HepG2 (cell line): ENCODE data around the gene TRAPPC12. TPM values are rescaled to one million over a fixed set of nuclear protein-coding genes. Genes with fewer than 3 reads are reported as not detected.

Experiments
- CERS6 ChIP-seq: sonication (generic); formaldehyde crosslinking; IDR thresholded peaks from 2 replicates; pipeline ENCODE4 v1.5.0; 2020; ENCODE audit warnings: missing genetic modification reagents
- CREB3 ChIP-seq: sonication (generic); formaldehyde crosslinking; IDR thresholded peaks from 2 replicates; pipeline ENCODE4 v1.5.0; 2020; ENCODE audit warnings: missing genetic modification reagents
- ELK4 ChIP-seq: sonication (generic); formaldehyde crosslinking; IDR thresholded peaks from 2 replicates; pipeline ENCODE4 v1.9.0; 2021; ENCODE audit warnings: missing genetic modification reagents, borderline replicate concordance
- HINFP ChIP-seq: sonication (generic); formaldehyde crosslinking; IDR thresholded peaks from 2 replicates; pipeline ENCODE4 v1.4.0; 2020; ENCODE audit warnings: low read depth, mild to moderate bottlenecking, missing genetic modification reagents
- HNRNPK ChIP-seq: fragments of 200-400 bp; formaldehyde crosslinking; IDR thresholded peaks from 2 replicates; pipeline ENCODE4 v1.6.1; 2018; ENCODE audit warnings: low read length, low read depth, moderate library complexity, mild to moderate bottlenecking; ENCODE audit not compliant: poor library complexity, severe bottlenecking
- JUN ChIP-seq: sonication (generic); formaldehyde crosslinking; IDR thresholded peaks from 2 replicates; pipeline ENCODE4 v1.4.0; 2020; ENCODE audit warnings: mild to moderate bottlenecking, missing genetic modification reagents
- MZF1 ChIP-seq: sonication (generic); formaldehyde crosslinking; IDR thresholded peaks from 2 replicates; pipeline ENCODE4 v1.8.1; 2023; ENCODE audit warnings: mild to moderate bottlenecking, missing genetic modification reagents, borderline replicate concordance
- RERE ChIP-seq: IDR thresholded peaks from 2 replicates; pipeline ENCODE4 v1.6.1; 2016; ENCODE audit warnings: low read depth, missing genetic modification reagents, missing compliant biosample characterization
- SNAPC2 ChIP-seq: sonication (generic); formaldehyde crosslinking; IDR thresholded peaks from 2 replicates; pipeline ENCODE4 v1.8.1; 2022; ENCODE audit warnings: mild to moderate bottlenecking, missing genetic modification reagents
- ZBTB46 ChIP-seq: sonication (generic); formaldehyde crosslinking; IDR thresholded peaks from 2 replicates; pipeline ENCODE4 v1.4.0; 2020; ENCODE audit warnings: mild to moderate bottlenecking, missing genetic modification reagents, borderline replicate concordance
- ZFP36L1 ChIP-seq: sonication (generic); formaldehyde crosslinking; IDR thresholded peaks from 2 replicates; pipeline ENCODE4 v1.8.0; 2022; ENCODE audit warnings: mild to moderate bottlenecking, missing genetic modification reagents, moderate library complexity
- ZFP62 ChIP-seq: sonication (generic); formaldehyde crosslinking; IDR thresholded peaks from 2 replicates; pipeline ENCODE4 v1.4.0; 2020; ENCODE audit warnings: missing genetic modification reagents
- ZFY ChIP-seq: sonication (generic); formaldehyde crosslinking; IDR thresholded peaks from 2 replicates; pipeline ENCODE4 v1.4.0; 2020; ENCODE audit warnings: missing genetic modification reagents
- ZNF20 ChIP-seq: sonication (generic); formaldehyde crosslinking; IDR thresholded peaks from 2 replicates; pipeline ENCODE4 v1.4.0; 2020; ENCODE audit warnings: mild to moderate bottlenecking, moderate library complexity, missing genetic modification reagents
- ZSCAN12 ChIP-seq: sonication (generic); formaldehyde crosslinking; IDR thresholded peaks from 2 replicates; pipeline ENCODE4 v1.9.0; 2021; ENCODE audit warnings: mild to moderate bottlenecking, missing genetic modification reagents
- polyA plus RNA-seq, 8 experiments: library from polyadenylated mRNA; depleted of rRNA in 3 of 8; stranded (reverse) in 7 of 8; unstranded in 1 of 8; fragments of >200 nt; fragmentation: Illumina TruSeq in 4 of 8; extraction: Trizol in 4 of 8; gene quantifications; 2 replicates each; pipeline versions ENCODE4 v1.2.1 to v1.2.3, GENCODE V29; 2011 to 2016; ENCODE audit warnings: low read depth in 4 of 8, missing spikeins in 1 of 8, mixed read lengths in 1 of 8; ENCODE audit not compliant: insufficient read depth in 1 of 8
- total RNA-seq, 5 experiments: library from RNA; depleted of rRNA; stranded (reverse); fragments of >200 nt; fragmentation: Illumina TruSeq; extraction: Trizol; gene quantifications; 2 replicates each; pipeline ENCODE4 v1.2.3, GENCODE V29; 2016; ENCODE audit warnings: low read depth in 1 of 5

The TRAPPC12 gene
- total and polyA plus RNA-seq, 2 of the 13 experiments (the other 11 are each of a cell fraction or from before 2014, with no cell fraction given) = 46.4 to 97.7 TPM

- TF ChIP-seq ZSCAN12 (CRISPR knock-in tag) (no peak), CREB3 (no peak), ZFP62 (no peak), CERS6 (CRISPR knock-in tag) (no peak), MZF1 (CRISPR knock-in tag) (peak; percentile 70; the same call in 1 of the 2 replicates), ZFY (CRISPR knock-in tag) (peak; percentile 96), RERE (CRISPR knock-in tag) (peak; percentile 40; the same call in 1 of the 2 replicates), ZNF20 (CRISPR knock-in tag) (no peak), HINFP (CRISPR knock-in tag) (peak; percentile 58; the same call in 1 of the 2 replicates), ELK4 (CRISPR knock-in tag) (no peak), SNAPC2 (CRISPR knock-in tag) (peak; percentile 91; the same call in 1 of the 2 replicates), ZFP36L1 (CRISPR knock-in tag) (peak; percentile 22; the same call in 1 of the 2 replicates), JUN (CRISPR knock-in tag) (peak; percentile 78; the same call in 1 of the 2 replicates), ZBTB46 (CRISPR knock-in tag) (no peak), HNRNPK (peak; percentile 54)
Observed at GRCh38 chr2:3377612-3378432, 1.7 kb upstream of the TRAPPC12 start, which contains the start of gene EIPR1 (continued).
